H1 (cell line): ENCODE data around the gene CTPS2. TPM values are rescaled to one million over a fixed set of nuclear protein-coding genes. Genes with fewer than 3 reads are reported as not detected.

Experiments
- CTCF ChIA-PET: fragments of 300-600 bp; sonication (Branson Sonifier 250); formaldehyde crosslinking; loops from one replicate; lab custom pipeline; 2021; ENCODE audit not compliant: partially characterized antibody; lab: Charles Lee
- POLR2A ChIA-PET: fragments of 300-600 bp; sonication (Branson Sonifier 250); formaldehyde crosslinking; loops from one replicate; lab custom pipeline; 2021; ENCODE audit warnings: inconsistent platforms; ENCODE audit not compliant: partially characterized antibody; lab: Charles Lee
- DNase-seq, 2 experiments: peaks; one replicate each; pipeline versions ENCODE4 v3.0.0 to v3.0.0-alpha.2; 2010 to 2022; ENCODE audit warnings: low spot score in 2 of 2, low read depth in 1 of 2, mixed read lengths in 1 of 2
- FAIRE-seq: peaks from 2 replicates; lab custom pipeline; 2011; peaks lifted over from hg19 to GRCh38; lab: Jason Lieb, UNC
- H2AFZ ChIP-seq: 2 replicates; pipeline ENCODE4 v1.8.1; 2012; ENCODE audit warnings: low read length, inconsistent platforms
- H2AK5ac ChIP-seq: 2 replicates; pipeline ENCODE4 v1.6.1; 2013; ENCODE audit warnings: low read depth, low read length
- H2BK120ac ChIP-seq: replicated peaks from 2 replicates; pipeline ENCODE3; 2013; ENCODE audit warnings: low read depth, low read length, inconsistent platforms
- H2BK12ac ChIP-seq: 2 replicates; pipeline ENCODE4 v1.6.1; 2013; ENCODE audit warnings: low read depth, low read length
- H2BK15ac ChIP-seq: 2 replicates; pipeline ENCODE4 v1.6.1; 2013; ENCODE audit warnings: low read length
- H2BK20ac ChIP-seq: 2 replicates; pipeline ENCODE4 v1.6.1; 2013; ENCODE audit warnings: low read length
- H2BK5ac ChIP-seq: 2 replicates; pipeline ENCODE4 v1.6.1; 2013; ENCODE audit warnings: low read depth, low read length
- H3K14ac ChIP-seq: 2 replicates; pipeline ENCODE4 v1.6.1; 2013; ENCODE audit warnings: inconsistent platforms; ENCODE audit not compliant: insufficient read length
- H3K18ac ChIP-seq: 2 replicates; pipeline ENCODE4 v1.6.1; 2013; ENCODE audit warnings: low read length; ENCODE audit errors: extremely low read depth
- H3K23ac ChIP-seq: 2 replicates; pipeline ENCODE4 v1.6.1; 2013; ENCODE audit warnings: inconsistent platforms; ENCODE audit not compliant: insufficient read length
- H3K23me2 ChIP-seq: 2 replicates; pipeline ENCODE4 v1.6.1; 2013; ENCODE audit warnings: low read depth, low read length
- H3K27ac ChIP-seq: 2 replicates; pipeline ENCODE4 v1.6.1; 2011; ENCODE audit warnings: low read depth, low read length, inconsistent platforms
- H3K27me3 ChIP-seq, 4 experiments: replicated peaks in 1 of 4; 1 replicate in 1 of 4; 2 replicates in 3 of 4; pipeline versions ENCODE4 v1.6.1 to v1.8.1; 2011 to 2013; ENCODE audit warnings: low read length in 3 of 4, mild to moderate bottlenecking in 3 of 4, inconsistent platforms in 2 of 4, mixed read lengths in 2 of 4, moderate library complexity in 1 of 4; ENCODE audit not compliant: control insufficient read depth in 3 of 4, insufficient read depth in 3 of 4; ENCODE audit errors: extremely low read depth in 1 of 4
- H3K36me3 ChIP-seq, 4 experiments: 2 replicates each; pipeline versions ENCODE4 v1.6.1 to v1.8.1; 2011 to 2013; ENCODE audit warnings: mild to moderate bottlenecking in 4 of 4, low read length in 3 of 4, moderate library complexity in 2 of 4, control low read depth in 1 of 4, inconsistent platforms in 1 of 4; ENCODE audit not compliant: insufficient read depth in 4 of 4, control insufficient read depth in 2 of 4
- H3K4ac ChIP-seq: replicated peaks from 2 replicates; pipeline ENCODE3; 2013; ENCODE audit warnings: low read length, low read depth, mixed read lengths, inconsistent platforms; ENCODE audit not compliant: insufficient read length
- H3K4me1 ChIP-seq, 4 experiments: replicated peaks in 1 of 4; 1 replicate in 1 of 4; 2 replicates in 3 of 4; pipeline versions ENCODE4 v1.6.1 to v1.8.1; 2011 to 2013; ENCODE audit warnings: low read length in 3 of 4, inconsistent platforms in 2 of 4, mixed read lengths in 1 of 4; ENCODE audit not compliant: insufficient read depth in 4 of 4, control insufficient read depth in 3 of 4
- H3K4me2 ChIP-seq, 2 experiments: 2 replicates each; pipeline versions ENCODE4 v1.6.1 to v1.8.1; 2011 to 2013; ENCODE audit warnings: low read depth in 2 of 2, low read length in 2 of 2, control low read depth in 1 of 2, inconsistent platforms in 1 of 2, mild to moderate bottlenecking in 1 of 2; ENCODE audit not compliant: insufficient read depth in 1 of 2
- H3K4me3 ChIP-seq, 4 experiments: fragments of 200-600, 300-600 bp in 1 of 4; sonication (generic), shearing (Covaris generic), sonication (Bioruptor Twin) in 1 of 4; 2 replicates each; pipeline versions ENCODE4 v1.5.1 to v1.8.1; 2011 to 2016; ENCODE audit warnings: low read length in 4 of 4, low read depth in 3 of 4, control low read depth in 2 of 4, inconsistent platforms in 2 of 4, mild to moderate bottlenecking in 2 of 4, mixed read lengths in 1 of 4, moderate library complexity in 1 of 4; ENCODE audit not compliant: insufficient read depth in 2 of 4; ENCODE audit errors: extremely low read depth in 1 of 4
- H3K56ac ChIP-seq: replicated peaks from 2 replicates; pipeline ENCODE3; 2013; ENCODE audit warnings: low read depth, mild to moderate bottlenecking, mixed read lengths, low read length, inconsistent platforms; ENCODE audit not compliant: insufficient read length
- H3K79me1 ChIP-seq: 2 replicates; pipeline ENCODE4 v1.6.1; 2013; ENCODE audit warnings: low read depth, low read length, control low read depth
- H3K79me2 ChIP-seq, 2 experiments: 2 replicates each; pipeline versions ENCODE4 v1.6.1 to v1.8.1; 2012 to 2013; ENCODE audit warnings: low read length in 2 of 2, mild to moderate bottlenecking in 2 of 2, inconsistent platforms in 1 of 2; ENCODE audit not compliant: insufficient read depth in 2 of 2, control insufficient read depth in 1 of 2
- H3K9ac ChIP-seq, 4 experiments: replicated peaks in 1 of 4; 1 replicate in 1 of 4; 2 replicates in 3 of 4; pipeline versions ENCODE4 v1.6.1 to v1.8.1; 2011 to 2013; ENCODE audit warnings: low read depth in 3 of 4, low read length in 3 of 4, control low read depth in 2 of 4, mild to moderate bottlenecking in 2 of 4, moderate library complexity in 2 of 4, inconsistent platforms in 1 of 4; ENCODE audit errors: extremely low read depth in 1 of 4
- H3K9me3 ChIP-seq, 2 experiments: 2 replicates each; pipeline versions ENCODE4 v1.6.1 to v1.8.1; 2012 to 2013; ENCODE audit warnings: mild to moderate bottlenecking in 2 of 2, moderate library complexity in 2 of 2, control low read depth in 1 of 2, inconsistent platforms in 1 of 2, low read depth in 1 of 2, low read length in 1 of 2, mixed read lengths in 1 of 2; ENCODE audit not compliant: insufficient read depth in 2 of 2
- H4K20me1 ChIP-seq, 2 experiments: replicated peaks in 1 of 2; 2 replicates each; pipeline versions ENCODE3 to v1.8.1; 2011 to 2013; ENCODE audit warnings: inconsistent platforms in 2 of 2, low read length in 2 of 2, mild to moderate bottlenecking in 1 of 2; ENCODE audit not compliant: insufficient read depth in 2 of 2, control insufficient read depth in 1 of 2
- H4K5ac ChIP-seq: 2 replicates; pipeline ENCODE4 v1.6.1; 2013; ENCODE audit warnings: low read length, low read depth, mixed read lengths, inconsistent platforms; ENCODE audit not compliant: insufficient read length
- H4K8ac ChIP-seq: 2 replicates; pipeline ENCODE4 v1.8.0; 2013; ENCODE audit warnings: mild to moderate bottlenecking, moderate library complexity, low read length, inconsistent platforms; ENCODE audit not compliant: insufficient read depth; ENCODE audit errors: extremely low read depth
- H4K91ac ChIP-seq: replicated peaks from 2 replicates; pipeline ENCODE3; 2013; ENCODE audit warnings: low read length, mixed read lengths, inconsistent platforms; ENCODE audit not compliant: insufficient read length
- SIRT6 ChIP-seq: IDR thresholded peaks from one replicate; pipeline ENCODE4 v1.7.1; 2012; ENCODE audit warnings: low read length, inconsistent platforms
- TBP ChIP-seq: IDR thresholded peaks from 2 replicates; pipeline ENCODE4 v1.6.1; 2011; ENCODE audit warnings: low read depth, low read length, improper control_type of control experiment
- WGBS, 2 experiments: shearing (Covaris generic) in 1 of 2; methylation state at CpG; one replicate each; pipeline versions ENCODE4 v1.1.6 to v1.1.7; 2013 to 2015; ENCODE audit warnings: low lambda C conversion rate in 2 of 2, mixed read lengths in 2 of 2, inconsistent platforms in 1 of 2, low coverage in 1 of 2, missing lambda C conversion rate in 1 of 2; ENCODE audit not compliant: insufficient replicate concordance in 2 of 2, insufficient coverage in 1 of 2, insufficient read length in 1 of 2; ENCODE audit errors: extremely low coverage in 1 of 2, missing lambda C conversion rate in 1 of 2; 5-methylcytosine and 5-hydroxymethylcytosine counted together
- polyA plus RNA-seq, 7 experiments: library from polyadenylated mRNA; depleted of rRNA in 3 of 7; stranded (reverse) in 5 of 7; unstranded in 2 of 7; fragments of >200 nt in 5 of 7; fragments of 200-250 nt in 2 of 7; gene quantifications; 1 replicate in 5 of 7; 2 replicates in 1 of 7; 4 replicates in 1 of 7; pipeline versions ENCODE4 v1.2.1 to v1.2.3, GENCODE V29; 2011 to 2013; ENCODE audit warnings: missing spikeins in 2 of 7, mixed read lengths in 2 of 7
- total RNA-seq: library from RNA; stranded (reverse); fragmentation: NEBNext Ultra II Directional; extraction: Animal tissue kit (Norgen Biotek cat#: 25700); gene quantifications from 2 replicates; pipeline ENCODE4 v1.2.1, GENCODE V29; 2021

CTPS2 gene
- total and polyA plus RNA-seq, 2 of the 8 experiments (the other 6 are each of a cell fraction or from before 2014, with no cell fraction given): 17.1 to 34.0 TPM

GRCh38 chrX:16699389-16699788 lies 13.1 kb downstream of the CTPS2 start:
- DNase-seq: no peak
- H3K79me1 ChIP-seq: no peaks in the 10 kb centered on the region
- no peaks in the 10 kb centered on the region; a peak in 1 of 4 replicates for H3K79me2 ChIP-seq
- no peak overlapping the region for H3K23ac ChIP-seq
- no peak overlapping the region for H2AFZ ChIP-seq
- peaks cover 4 to 40% (median 15%) of the 10 kb centered on the region in 4 experiments; a peak in 7 of 8 replicates for H3K36me3 ChIP-seq
- no peak for TF ChIP-seq SIRT6
- no peak for TF ChIP-seq TBP
- H2AK5ac ChIP-seq: no peak overlapping the region
- H3K18ac ChIP-seq: no peak overlapping the region
- H2BK12ac ChIP-seq: no peak overlapping the region
- H3K9ac ChIP-seq: no peak overlapping the region
- no peak overlapping the region for H4K91ac ChIP-seq
- H3K23me2 ChIP-seq: no peaks in the 10 kb centered on the region
- H2BK5ac ChIP-seq: no peak overlapping the region
- H4K20me1 ChIP-seq: no peaks in the 10 kb centered on the region
- no peak overlapping the region for H3K4ac ChIP-seq
- no peak overlapping the region for H4K5ac ChIP-seq
- no peak overlapping the region for H3K4me2 ChIP-seq
- no peak overlapping the region for H4K8ac ChIP-seq
- POLR2A ChIA-PET: interaction anchor here (0.6 to 1.3 kb wide), 2 partner anchors 15 to 40 kb away, joined by 3 read pairs; no protein-coding TSS in a partner anchor
- no peaks in the 10 kb centered on the region for H3K4me1 ChIP-seq
- H2BK15ac ChIP-seq: no peak overlapping the region
- H3K27me3 ChIP-seq: no peaks in the 10 kb centered on the region
- H2BK120ac ChIP-seq: no peak overlapping the region
- H3K27ac ChIP-seq: no peak overlapping the region
- H3K4me3 ChIP-seq: no peak overlapping the region
- no peak overlapping the region for H2BK20ac ChIP-seq
- no peak for FAIRE-seq
- CTCF ChIA-PET: no interaction called here
- H3K9me3 ChIP-seq: no peaks in the 10 kb centered on the region
- 92% methylated on average over 6 of the region's 6 CpGs; no CpG with 5 or more reads in 1 of the 2 experiments for WGBS, 2 experiments
- no peak overlapping the region for H3K14ac ChIP-seq
- no peak overlapping the region for H3K56ac ChIP-seq
